K562 (cell line): ENCODE data around the gene EIF2S3. TPM values are rescaled to one million over a fixed set of nuclear protein-coding genes. Genes with fewer than 3 reads are reported as not detected.

Source experiments
- ATAC-seq: fragments of 200-7000 bp; cut with Tn5 transposase; 3 replicates; pipeline ENCODE4 v1.9.1; 2020; ENCODE audit warnings: moderate library complexity
- BruUV-seq: library from RNA; stranded (reverse); fragments of 400-500 nt; replicated peaks from 2 replicates; lab custom pipeline; 2021; lab: Mats Ljungman, UMichigan
- CTCF ChIA-PET: fragments of 300-600 bp; formaldehyde crosslinking; extraction: SDS; loops from one replicate; lab custom pipeline; 2021; ENCODE audit warnings: low intra/inter-chr PET ratio; lab: Yijun Ruan, JAX
- POLR2A ChIA-PET: fragments of 300-600, 350-650 bp; sonication (Branson Sonifier 250); formaldehyde crosslinking; extraction: SDS; loops from one replicate; lab custom pipeline; 2021; ENCODE audit warnings: antibody characterized with exemption, inconsistent platforms; lab: Yijun Ruan, JAX
- DNase-seq, 4 experiments: peaks; one replicate each; pipeline versions ENCODE4 v3.0.0 to v3.0.0-alpha.2; 2011 to 2018; ENCODE audit warnings: low spot score in 3 of 4, mixed read lengths in 3 of 4; ENCODE audit errors: extremely low read depth in 1 of 4
- FAIRE-seq: peaks from 2 replicates; lab custom pipeline; 2011; peaks lifted over from hg19 to GRCh38; lab: Jason Lieb, UNC
- H2AFZ ChIP-seq: 2 replicates; pipeline ENCODE4 v1.6.0; 2011; ENCODE audit warnings: low read depth, low read length, control low read depth, inconsistent platforms
- H3K27ac ChIP-seq: fragments of 200-600 bp; 3 replicates; pipeline ENCODE4 v1.8.0; 2011; ENCODE audit warnings: low read depth, mild to moderate bottlenecking, control low read depth, inconsistent platforms, low read length, moderate library complexity, mixed read lengths; ENCODE audit errors: extremely low read depth
- H3K27me3 ChIP-seq, 2 experiments: fragments of 300-600 bp in 1 of 2; 2 replicates in 1 of 2; 3 replicates in 1 of 2; pipeline versions ENCODE4 v1.6.0 to v1.8.0; 2011; ENCODE audit warnings: inconsistent platforms in 2 of 2, low read length in 2 of 2, mild to moderate bottlenecking in 1 of 2, mixed read lengths in 1 of 2, moderate library complexity in 1 of 2; ENCODE audit not compliant: control insufficient read depth in 2 of 2, insufficient read depth in 2 of 2
- H3K36me3 ChIP-seq: fragments of 300-600 bp; 3 replicates; pipeline ENCODE4 v1.8.0; 2011; ENCODE audit warnings: mild to moderate bottlenecking, low read length, inconsistent platforms; ENCODE audit not compliant: control insufficient read depth, insufficient read depth
- H3K4me1 ChIP-seq, 2 experiments: fragments of 200-600 bp in 1 of 2; replicated peaks in 1 of 2; 2 replicates in 1 of 2; 3 replicates in 1 of 2; pipeline versions ENCODE4 v1.5.1 to v1.8.0; 2011; ENCODE audit warnings: inconsistent platforms in 2 of 2, low read length in 2 of 2, mild to moderate bottlenecking in 1 of 2, mixed read lengths in 1 of 2, moderate library complexity in 1 of 2; ENCODE audit not compliant: control insufficient read depth in 2 of 2, insufficient read depth in 2 of 2
- H3K4me2 ChIP-seq: 2 replicates; pipeline ENCODE4 v1.6.1; 2011; ENCODE audit warnings: low read length, control low read depth, inconsistent platforms, mixed read lengths; ENCODE audit not compliant: insufficient read depth
- H3K4me3 ChIP-seq: fragments of 200-600 bp; sonication (generic), shearing (Covaris generic); 2 replicates; pipeline ENCODE4 v1.5.1; 2016; ENCODE audit warnings: control low read depth, inconsistent platforms
- H3K79me2 ChIP-seq: fragments of 200-600 bp; 3 replicates; pipeline ENCODE4 v1.8.0; 2011; ENCODE audit warnings: low read length, inconsistent platforms; ENCODE audit not compliant: control insufficient read depth, insufficient read depth
- H3K9ac ChIP-seq, 2 experiments: 2 replicates each; pipeline versions ENCODE4 v1.6.0 to v1.6.1; 2011; ENCODE audit warnings: low read depth in 2 of 2, low read length in 2 of 2, control low read depth in 1 of 2, inconsistent platforms in 1 of 2, mild to moderate bottlenecking in 1 of 2, mixed read lengths in 1 of 2; ENCODE audit not compliant: insufficient read depth in 1 of 2
- H3K9me1 ChIP-seq: one replicate; pipeline ENCODE4 v1.6.0; 2011; ENCODE audit warnings: inconsistent platforms, mild to moderate bottlenecking, low read length, moderate library complexity; ENCODE audit not compliant: control insufficient read depth, insufficient read depth
- H3K9me3 ChIP-seq: replicated peaks from 2 replicates; pipeline ENCODE4 v1.5.1; 2011; ENCODE audit warnings: low read depth, low read length, inconsistent platforms; ENCODE audit not compliant: control insufficient read depth, insufficient read depth
- H4K20me1 ChIP-seq: replicated peaks from 2 replicates; pipeline ENCODE4 v1.6.1; 2011; ENCODE audit warnings: low read length, inconsistent platforms, mixed read lengths; ENCODE audit not compliant: control insufficient read depth, insufficient read depth
- E2F3 ChIP-seq: fragments of 250-450 bp; sonication (Bioruptor Pico); IDR thresholded peaks from 2 replicates; pipeline ENCODE4 v1.4.0; 2020; ENCODE audit warnings: mild to moderate bottlenecking
- GATAD2A ChIP-seq: fragments of 450-650 bp; IDR thresholded peaks from 2 replicates; pipeline ENCODE4 v1.6.1; 2017
- KDM4B ChIP-seq, 2 experiments: fragments of 450-650 bp in 1 of 2; sonication (generic) in 1 of 2; IDR thresholded peaks; 2 replicates each; pipeline ENCODE4 v1.6.1; 2016 to 2017; ENCODE audit warnings: borderline replicate concordance in 2 of 2, antibody characterized with exemption in 1 of 2, low read depth in 1 of 2, mild to moderate bottlenecking in 1 of 2
- MAFG ChIP-seq: fragments of 450-650 bp; conservative IDR thresholded peaks from 2 replicates; pipeline ENCODE4 v1.6.1; 2016; ENCODE audit warnings: missing genetic modification characterization, missing compliant biosample characterization
- MTA2 ChIP-seq: fragments of 450-650 bp; IDR thresholded peaks from 2 replicates; pipeline ENCODE4 v1.6.1; 2016; ENCODE audit warnings: low read depth
- PRPF4 ChIP-seq: fragments of 200-400 bp; formaldehyde crosslinking; IDR thresholded peaks from one replicate; pipeline ENCODE4 v1.6.1; 2017; ENCODE audit warnings: low read length, low read depth, mild to moderate bottlenecking; ENCODE audit not compliant: insufficient read depth, poor library complexity, severe bottlenecking
- RFX5 ChIP-seq: IDR thresholded peaks from 2 replicates; pipeline ENCODE4 v1.6.1; 2011; ENCODE audit warnings: low read depth, mild to moderate bottlenecking, improper control_type of control experiment, low read length
- ZNF134 ChIP-seq: fragments of 250-450 bp; sonication (Bioruptor Pico); conservative IDR thresholded peaks from 2 replicates; pipeline ENCODE4 v1.4.0; 2020
- WGBS: fragments of 100-300 bp; shearing (Covaris generic); methylation state at CpG from one replicate; pipeline ENCODE4 v1.1.6; 2016; ENCODE audit warnings: low coverage, mixed read lengths; ENCODE audit not compliant: insufficient coverage; ENCODE audit errors: missing lambda C conversion rate; 5-methylcytosine and 5-hydroxymethylcytosine counted together
- in situ Hi-C: fragments of 300-500 bp; cut with MboI; formaldehyde crosslinking; loops from 4 replicates; pipeline ENCODE4 v1.15.0; 2018; ENCODE audit warnings: inconsistent platforms, mixed read lengths
- intact Hi-C: fragments of 100-400 bp; cut with micrococcal nuclease; formaldehyde crosslinking; loops from 2 replicates; pipeline ENCODE4 v1.14.2; 2022
- polyA plus RNA-seq, 8 experiments: library from polyadenylated mRNA; depleted of rRNA in 4 of 8; stranded (reverse) in 5 of 8; unstranded in 3 of 8; fragments of >200 nt; fragmentation: Nextera tagmentation in 2 of 8; fragmentation: Illumina TruSeq in 1 of 8; extraction: Ambion mirVana in 2 of 8; extraction: Trizol in 1 of 8; gene quantifications; 2 replicates each; pipeline versions ENCODE4 v1.2.1 to v1.2.3, GENCODE V29; 2011 to 2014; ENCODE audit warnings: inconsistent platforms in 1 of 8, missing spikeins in 1 of 8
- total RNA-seq, 7 experiments: library from RNA; depleted of rRNA in 6 of 7; stranded (reverse); fragments of >200 nt in 6 of 7; fragmentation: Illumina TruSeq in 2 of 7; extraction: Trizol in 2 of 7; gene quantifications; 2 replicates each; pipeline versions ENCODE4 v1.2.1 to v1.2.3, GENCODE V29; 2011 to 2021; ENCODE audit warnings: low replicate concordance in 1 of 7
- TF ChIP-seq, protein P1 (sequence below): IDR thresholded peaks from 3 replicates; pipeline ENCODE4 v1.6.1; 2011; ENCODE audit warnings: borderline replicate concordance, mild to moderate bottlenecking, moderate library complexity; ENCODE audit not compliant: insufficient read length; ENCODE audit errors: extremely low read depth

The EIF2S3 gene
- total and polyA plus RNA-seq, 9 of the 15 experiments (the other 6 are each of a cell fraction or from before 2014, with no cell fraction given), result 148 to 439 (median 275) TPM

DNA sequence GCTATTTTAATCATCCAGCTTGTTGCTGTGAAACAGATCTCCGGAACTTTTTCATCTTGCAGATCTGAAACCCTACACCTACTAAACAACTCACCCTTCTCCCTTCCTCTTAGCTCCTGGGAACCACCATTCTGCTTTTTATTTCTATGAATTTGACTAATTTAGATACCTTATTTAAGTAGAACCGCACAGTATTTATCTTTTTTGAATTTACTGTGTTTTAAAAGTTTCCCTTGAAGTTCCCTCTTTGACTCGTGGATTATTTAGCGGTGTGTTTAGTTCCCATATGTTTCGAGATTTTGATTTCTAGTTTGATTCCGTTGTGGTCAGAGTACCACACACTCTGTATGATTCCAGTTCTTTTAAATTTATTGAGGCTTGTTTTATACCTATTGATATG lies 44.6 kb downstream of the EIF2S3 start:
- no peaks in the 10 kb centered on the region for H3K27me3 ChIP-seq
- ChIA-PET POLR2A (interaction anchor here (0.7 kb wide), 2 partner anchors 19 to 428 kb away, joined by 3 to 5 read pairs; no protein-coding TSS in a partner anchor), CTCF (no interaction called here)
- no peaks in the 10 kb centered on the region for H4K20me1 ChIP-seq
- ATAC-seq (no peak), DNase-seq (no peak), FAIRE-seq (no peak)
- no peaks in the 10 kb centered on the region for H3K79me2 ChIP-seq
- TF ChIP-seq PRPF4 (no peak), RFX5 (no peak), KDM4B (IDR thresholded peaks at IDR 0.05; ENCODE audit: borderline replicate concordance in 2 of 2, low read depth in 1 of 2) (no peak), MAFG (tag) (no peak), ZNF134 (no peak), GATAD2A (no peak), MTA2 (no peak), E2F3 (CRISPR knock-in tag) (no peak)
- TF ChIP-seq, protein P1, sequence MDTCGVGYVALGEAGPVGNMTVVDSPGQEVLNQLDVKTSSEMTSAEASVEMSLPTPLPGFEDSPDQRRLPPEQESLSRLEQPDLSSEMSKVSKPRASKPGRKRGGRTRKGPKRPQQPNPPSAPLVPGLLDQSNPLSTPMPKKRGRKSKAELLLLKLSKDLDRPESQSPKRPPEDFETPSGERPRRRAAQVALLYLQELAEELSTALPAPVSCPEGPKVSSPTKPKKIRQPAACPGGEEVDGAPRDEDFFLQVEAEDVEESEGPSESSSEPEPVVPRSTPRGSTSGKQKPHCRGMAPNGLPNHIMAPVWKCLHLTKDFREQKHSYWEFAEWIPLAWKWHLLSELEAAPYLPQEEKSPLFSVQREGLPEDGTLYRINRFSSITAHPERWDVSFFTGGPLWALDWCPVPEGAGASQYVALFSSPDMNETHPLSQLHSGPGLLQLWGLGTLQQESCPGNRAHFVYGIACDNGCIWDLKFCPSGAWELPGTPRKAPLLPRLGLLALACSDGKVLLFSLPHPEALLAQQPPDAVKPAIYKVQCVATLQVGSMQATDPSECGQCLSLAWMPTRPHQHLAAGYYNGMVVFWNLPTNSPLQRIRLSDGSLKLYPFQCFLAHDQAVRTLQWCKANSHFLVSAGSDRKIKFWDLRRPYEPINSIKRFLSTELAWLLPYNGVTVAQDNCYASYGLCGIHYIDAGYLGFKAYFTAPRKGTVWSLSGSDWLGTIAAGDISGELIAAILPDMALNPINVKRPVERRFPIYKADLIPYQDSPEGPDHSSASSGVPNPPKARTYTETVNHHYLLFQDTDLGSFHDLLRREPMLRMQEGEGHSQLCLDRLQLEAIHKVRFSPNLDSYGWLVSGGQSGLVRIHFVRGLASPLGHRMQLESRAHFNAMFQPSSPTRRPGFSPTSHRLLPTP, result no peak
- 28% methylated on average over 6 of the region's 6 CpGs for WGBS
- intact Hi-C loops, result no loop called here
- no peaks in the 10 kb centered on the region for H3K36me3 ChIP-seq
- H3K27ac ChIP-seq, result no peak overlapping the region
- in situ Hi-C loops, result no loop called here
- no peak overlapping the region for H3K9ac ChIP-seq
- peaks cover 0 to 7% of the 10 kb centered on the region in 2 experiments; a peak in 3 of 5 replicates for H3K4me1 ChIP-seq
- H3K9me1 ChIP-seq, result no peaks in the 10 kb centered on the region
- H3K4me2 ChIP-seq, result no peak overlapping the region
- no peak overlapping the region for H3K4me3 ChIP-seq
- no peaks in the 10 kb centered on the region for H3K9me3 ChIP-seq
- H2AFZ ChIP-seq, result no peak overlapping the region
- BruUV-seq, result no TSS peak
